Activated CD4-positive, alpha-beta T cell treated with anti-CD3 and anti-CD28 coated beads, Interleukin-2, Interleukin-4, amounts not matched to agents 100 ng/mL and 50 ng/mL, durations not matched to agents 16 hours and 8 hours (primary cell): ENCODE measurements around the gene TTC39B.
A peak's percentile ranks its signal among the peaks of the same experiment; 100 is the strongest.
"Not testable (repeated sequence)": the region's sequence is repeated elsewhere in the genome, so short reads cannot be mapped to it uniquely, and the experiment has no call there.

Experiments
- DNase-seq: peaks from one replicate; pipeline ENCODE4 v3.0.0-alpha.2; 2020; ENCODE audit warnings: low spot score

Gene TTC39B

DNA sequence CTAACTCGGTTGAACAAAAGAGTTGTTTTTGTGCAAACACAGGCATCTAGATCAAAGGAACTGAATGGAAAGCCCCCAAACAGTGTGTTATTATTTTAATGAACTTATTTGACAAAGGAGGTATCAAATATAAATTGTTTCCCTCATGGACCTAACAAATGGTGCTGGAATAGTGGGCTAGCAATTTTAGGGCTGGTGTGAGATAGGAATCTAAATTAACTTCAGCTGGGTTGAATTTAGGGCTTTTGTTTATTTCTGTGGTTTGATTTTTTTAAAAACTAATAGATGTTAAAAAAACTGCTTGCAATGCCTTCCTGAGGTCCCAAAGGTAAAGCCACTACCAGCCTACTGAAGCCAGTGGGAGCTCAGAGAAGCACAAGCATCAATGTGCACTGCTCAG, 42.1 kb downstream of the TTC39B start:
- DNase-seq, result no peak

GRCh38 chr9:15262581-15262980, 44.4 kb downstream of the TTC39B start:
- no peak for DNase-seq

GRCh38 chr9:15256426-15256825, 50.6 kb downstream of the TTC39B start:
- DNase-seq, result no peak

GRCh38 chr9:15253786-15254185, 53.2 kb downstream of the TTC39B start:
- DNase-seq, result no peak

- DNase-seq, result no peak
These were observed 53.8 kb downstream of the TTC39B start for GRCh38 chr9:15253197-15253596.

DNA sequence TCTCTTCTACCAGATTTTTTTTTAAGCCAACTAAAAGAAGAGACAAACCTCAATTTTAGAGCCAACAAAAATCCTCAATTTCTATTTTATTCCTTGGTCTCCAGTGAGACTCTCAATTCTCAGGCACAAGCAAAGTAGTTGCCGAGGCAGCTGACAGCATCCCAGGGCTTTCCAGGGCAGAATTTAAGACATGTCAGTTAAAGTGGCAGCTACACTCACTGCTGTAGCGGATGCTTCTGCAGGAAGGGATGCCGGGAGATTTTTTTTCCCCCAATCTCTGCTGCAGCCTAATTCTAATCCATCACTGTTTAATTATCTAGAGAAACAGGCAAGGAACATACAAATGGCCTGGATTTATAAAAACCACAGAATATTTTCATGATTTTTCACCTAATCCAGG, 57.0 kb downstream of the TTC39B start:
- no peak for DNase-seq

DNA sequence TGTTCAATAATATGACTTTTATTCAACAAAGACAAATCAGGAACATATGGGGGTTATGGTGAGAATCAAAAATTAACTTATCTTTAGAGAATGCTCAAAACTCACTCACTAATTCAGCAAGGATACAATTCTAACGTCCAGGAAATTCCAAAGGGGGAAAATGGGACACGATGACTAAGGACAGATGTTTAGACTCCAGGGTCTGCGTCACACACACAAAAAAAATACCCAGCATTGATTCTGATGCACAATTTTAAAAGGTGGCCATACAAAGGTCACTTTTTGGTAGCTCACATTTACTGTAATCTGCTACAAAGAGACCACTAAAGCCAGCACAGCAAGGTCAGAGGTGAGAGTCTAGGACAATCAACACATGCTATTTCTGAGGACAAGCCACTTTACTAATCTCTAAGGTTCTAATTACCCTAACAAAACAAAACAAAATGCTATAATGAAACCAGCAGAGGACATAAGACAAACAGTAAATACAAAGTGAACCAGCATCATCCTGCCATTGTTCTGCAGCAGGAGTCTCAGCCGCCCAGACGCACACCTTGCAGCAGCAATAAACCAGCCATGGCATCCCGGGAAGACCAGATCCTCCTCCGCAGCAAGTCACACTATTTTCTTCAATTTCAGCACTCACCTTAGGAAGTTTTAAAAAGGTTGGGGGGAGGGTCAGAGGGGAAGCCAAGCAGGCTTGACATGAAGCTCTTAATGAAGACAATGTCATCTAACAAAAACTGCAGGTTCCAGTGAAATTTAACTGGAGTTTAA, 57.8 kb downstream of the TTC39B start:
- no peak for DNase-seq

- DNase-seq, result no peak
These were observed 58.4 kb downstream of the TTC39B start for GRCh38 chr9:15248621-15249020.

DNA sequence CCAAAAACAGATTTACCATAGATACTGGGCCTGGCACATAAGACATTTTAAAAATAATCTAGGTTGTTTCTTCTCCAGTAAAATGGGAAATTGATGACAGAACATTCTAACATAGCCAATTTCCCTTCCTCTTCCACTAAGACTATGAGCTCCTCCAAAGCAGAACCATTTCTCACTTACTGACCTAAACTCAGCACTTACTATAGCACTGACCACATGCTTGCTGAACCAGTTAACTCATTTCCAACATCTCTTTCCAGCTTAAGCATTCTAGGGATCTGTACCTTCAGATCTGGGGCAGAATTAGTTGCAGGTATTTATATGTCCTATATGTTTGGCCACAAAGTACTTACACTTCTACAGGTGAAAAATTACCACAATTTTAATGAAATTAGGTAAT, 58.9 kb downstream of the TTC39B start:
- DNase-seq, result no peak

DNA sequence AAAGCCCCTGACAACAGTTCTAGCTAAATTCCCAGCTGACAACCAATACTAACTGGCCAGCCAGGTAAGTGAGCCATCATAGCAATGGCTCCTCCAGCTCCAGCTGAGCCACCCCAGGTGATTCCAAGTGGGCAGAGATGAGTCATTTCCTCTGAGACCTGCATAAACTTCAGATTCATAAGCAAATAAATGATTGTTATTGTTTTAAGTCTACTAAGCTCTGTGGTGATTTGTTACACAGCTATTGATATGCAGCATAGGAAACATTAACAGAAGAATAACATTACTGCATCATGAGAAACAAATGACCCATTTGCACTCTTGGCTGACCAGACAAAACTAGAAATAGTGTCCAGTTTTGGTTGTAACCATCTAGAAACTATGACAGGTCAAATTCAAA, 60.3 kb downstream of the TTC39B start:
- no peak for DNase-seq

DNA sequence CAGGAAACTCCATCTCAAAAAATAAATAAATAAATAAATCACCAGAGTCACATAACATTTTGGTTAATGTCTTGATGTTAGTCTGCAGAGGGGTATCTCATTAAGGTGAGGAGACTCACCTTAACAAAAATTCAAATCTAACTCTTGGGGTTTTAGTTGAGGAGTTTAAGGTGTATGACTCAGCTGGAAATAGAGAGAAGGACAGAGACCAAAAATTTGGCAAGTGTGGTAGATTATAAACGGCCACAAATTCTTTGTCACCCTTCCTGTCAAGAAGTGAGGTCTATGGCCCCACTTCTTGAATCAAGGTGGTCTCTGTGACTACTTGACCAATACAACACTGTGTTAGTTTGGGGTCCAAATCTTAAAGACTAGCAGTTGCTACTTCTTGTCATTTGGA, 60.8 kb downstream of the TTC39B start:
- DNase-seq, result no peak

DNA sequence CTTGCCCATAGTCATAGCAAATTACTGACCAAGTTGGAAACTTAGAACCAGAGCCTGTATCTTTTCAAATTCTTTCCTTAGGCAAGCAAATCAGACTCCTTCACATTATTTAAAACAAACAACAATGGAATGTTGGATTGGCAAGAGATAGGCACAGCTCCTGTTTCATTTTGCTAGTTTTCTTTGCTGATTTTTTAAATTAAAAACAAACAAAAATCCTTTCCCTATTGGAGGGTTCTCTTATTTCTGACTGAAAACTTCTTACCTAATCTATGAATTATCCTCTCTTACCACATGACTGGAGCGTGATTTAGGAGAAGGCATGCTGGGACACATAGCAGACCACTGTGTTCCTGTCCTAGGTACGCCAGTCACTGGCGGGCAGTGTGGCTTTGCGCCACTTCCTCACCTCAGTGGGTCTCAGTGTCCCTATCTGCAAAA, 63.0 kb downstream of the TTC39B start:
- no peak for DNase-seq

GRCh38 chr9:15243081-15243480, 63.9 kb downstream of the TTC39B start:
- no peak for DNase-seq

DNA sequence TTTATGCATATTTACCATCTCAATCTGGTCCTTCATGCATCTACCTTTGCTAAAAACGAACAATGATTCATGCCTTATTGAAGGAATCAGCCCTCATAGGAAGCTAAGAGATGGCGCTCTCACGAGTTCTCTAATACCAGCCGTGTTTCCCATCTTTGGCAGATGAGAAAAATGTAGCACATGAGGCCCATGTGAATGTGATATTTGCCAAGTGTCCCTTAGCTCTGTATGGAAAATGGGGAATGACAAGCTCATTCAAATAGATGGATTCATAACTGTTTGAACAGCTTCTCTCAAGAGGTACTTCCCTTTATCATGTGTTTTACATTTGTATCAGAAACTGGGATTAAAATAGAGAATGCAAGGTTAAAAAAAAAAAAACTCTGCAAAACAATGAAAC, 66.1 kb downstream of the TTC39B start:
- DNase-seq, result no peak

DNA sequence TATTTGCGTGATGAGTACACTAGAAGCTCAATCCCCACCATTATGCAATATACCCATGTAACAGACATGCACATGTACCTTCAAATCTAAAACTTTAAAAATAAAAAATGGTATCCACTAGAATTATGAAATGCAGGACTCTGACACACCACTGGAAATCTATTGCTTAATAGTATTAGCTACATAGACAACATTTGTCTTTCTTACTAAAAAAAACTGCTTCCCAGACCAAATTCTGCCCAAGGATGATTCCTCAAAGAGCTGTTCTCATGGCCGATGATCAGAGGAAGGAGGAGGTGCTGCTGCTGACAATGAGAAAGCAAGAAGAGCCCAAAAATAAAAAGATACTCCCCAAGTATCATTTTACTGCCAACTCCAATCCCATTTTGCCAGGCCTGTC, 67.2 kb downstream of the TTC39B start:
- DNase-seq, result no peak

DNA sequence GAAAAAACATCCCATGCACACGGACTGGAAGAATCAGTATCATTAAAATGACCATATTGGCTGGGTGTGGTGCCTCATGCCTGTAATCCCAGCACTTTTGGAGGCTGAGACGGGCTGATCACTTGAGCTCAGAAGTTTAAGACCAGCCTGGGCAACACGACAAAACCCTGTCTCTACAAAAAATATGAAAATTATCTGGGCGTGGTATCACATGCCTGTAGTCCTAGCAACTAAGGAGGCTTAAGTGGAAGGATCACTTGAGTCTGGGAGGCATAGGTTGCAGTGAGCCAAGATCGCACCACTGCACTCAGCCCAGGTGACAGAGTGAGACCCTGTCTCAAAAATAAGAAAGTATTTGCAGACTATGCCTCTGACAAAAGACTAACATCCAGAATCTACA, 68.4 kb downstream of the TTC39B start:
- no peak for DNase-seq

GRCh38 chr9:15235658-15236057, 71.4 kb downstream of the TTC39B start:
- no peak for DNase-seq

DNA sequence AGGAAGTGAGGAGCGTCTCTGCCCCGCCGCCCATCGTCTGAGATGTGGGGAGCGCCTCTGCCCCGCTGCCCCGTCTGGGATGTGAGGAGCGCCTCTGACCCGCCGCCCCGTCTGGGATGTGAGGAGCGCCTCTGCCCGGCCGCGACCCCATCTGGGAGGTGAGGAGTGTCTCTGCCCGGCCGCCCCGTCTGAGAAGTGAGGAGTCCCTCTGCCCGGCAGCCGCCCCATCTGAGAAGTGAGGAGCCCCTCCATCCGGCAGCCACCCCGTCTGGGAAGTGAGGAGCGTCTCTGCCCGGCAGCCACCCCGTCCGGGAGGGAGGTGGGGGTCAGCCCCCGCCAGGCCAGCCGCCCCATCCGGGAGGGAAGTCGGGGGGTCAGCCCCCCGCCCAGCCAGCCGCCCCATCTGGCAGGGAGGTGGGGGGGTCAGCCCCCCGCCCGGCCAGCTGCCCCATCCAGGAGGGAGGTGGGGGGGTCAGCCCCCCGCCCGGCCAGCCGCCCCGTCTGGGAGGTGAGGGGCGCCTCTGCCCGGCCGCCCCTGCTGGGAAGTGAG, 73.0 kb downstream of the TTC39B start:
- DNase-seq, result not testable (repeated sequence)

DNA sequence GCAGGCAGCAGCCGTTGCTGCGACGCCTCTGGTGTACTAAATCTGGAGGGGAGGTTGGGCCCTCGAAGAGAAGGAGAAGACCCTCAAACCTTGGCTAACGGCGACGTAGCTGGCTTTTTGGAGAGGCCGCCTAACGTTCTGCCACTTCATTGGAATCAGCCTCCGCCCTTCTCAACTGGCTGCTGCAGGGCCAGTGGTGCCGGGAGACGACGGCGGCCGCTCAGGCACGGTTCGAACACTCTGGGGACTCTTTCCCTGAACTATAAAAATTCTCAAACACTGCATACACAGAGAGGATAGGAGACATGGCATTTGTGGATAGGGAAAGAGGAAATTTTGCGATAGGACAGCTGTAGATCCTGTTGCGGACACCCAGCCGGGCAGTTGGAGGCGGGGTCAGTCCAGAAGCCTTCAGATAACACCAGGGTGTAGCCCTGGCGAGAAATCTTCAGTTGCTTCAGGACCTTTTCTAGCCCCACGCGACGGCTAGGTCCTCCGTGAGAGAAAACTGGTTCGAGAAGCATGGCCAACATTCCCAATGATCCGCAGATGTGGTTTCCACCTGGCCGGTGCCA, 74.2 kb downstream of the TTC39B start:
- DNase-seq, result not testable (repeated sequence)

DNA sequence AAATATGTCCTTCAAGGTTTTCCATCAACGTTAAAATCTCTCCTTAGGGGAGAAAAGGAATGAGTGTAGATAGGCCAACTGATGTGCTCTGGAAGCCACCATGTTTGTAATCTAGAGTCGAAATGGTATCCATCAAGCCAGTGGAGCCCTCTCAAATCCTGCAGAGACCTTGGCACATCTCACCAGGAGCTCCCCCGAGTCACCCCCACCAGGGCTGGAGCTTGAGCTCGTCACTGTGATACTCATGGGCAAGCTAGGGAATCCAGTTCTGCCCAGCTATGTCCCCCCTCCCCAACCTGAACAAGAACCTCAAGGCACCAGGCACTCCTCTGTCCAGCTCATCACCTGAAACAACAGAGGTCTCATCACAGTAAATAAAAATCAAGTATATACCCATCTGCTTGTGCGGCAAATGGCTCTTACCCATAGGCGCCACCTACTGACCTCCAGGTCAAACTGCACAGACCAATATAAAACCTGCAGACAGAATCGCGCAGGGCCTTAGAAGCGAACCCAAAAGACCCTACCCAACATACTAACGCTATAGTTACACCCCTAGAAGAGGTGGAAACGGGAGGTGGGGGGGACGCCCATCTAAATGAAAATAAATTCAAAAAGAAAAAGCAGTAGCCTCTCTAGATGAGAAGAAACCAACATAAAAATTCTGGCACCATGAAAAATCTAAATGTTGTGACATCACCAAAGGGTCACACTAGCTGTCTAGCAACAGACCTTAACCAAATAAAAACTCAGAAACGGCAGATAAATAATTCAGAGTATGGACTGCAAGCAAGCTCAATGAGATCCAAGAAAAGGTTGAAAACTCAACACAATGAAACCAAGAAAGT, 75.0 kb downstream of the TTC39B start:
- DNase-seq, result peak; percentile 24

DNA sequence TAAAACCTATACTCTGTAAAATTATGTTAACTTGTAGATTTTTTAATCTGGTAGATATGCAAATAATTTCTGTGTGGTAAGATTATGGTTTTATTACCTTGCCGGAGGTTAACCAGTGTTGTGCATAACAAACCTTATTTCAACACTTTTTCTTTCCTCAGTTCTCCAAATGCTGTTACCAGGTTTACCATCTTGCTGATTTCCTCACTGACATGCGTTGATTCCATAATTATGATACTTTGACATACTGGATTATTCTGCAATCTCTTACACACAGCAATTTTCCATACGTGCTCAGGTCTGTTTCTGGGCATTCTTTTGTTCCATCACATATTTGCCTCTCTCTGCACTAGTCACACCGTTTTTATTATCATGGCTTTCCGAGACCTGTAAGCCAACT, 77.6 kb downstream of the TTC39B start:
- DNase-seq, result no peak

- no peak for DNase-seq
These were observed 79.5 kb downstream of the TTC39B start for GRCh38 chr9:15227491-15227890.
